ENCODE results near the gene BPGM.
"Not testable (repeated sequence)": the region's sequence is repeated elsewhere in the genome, so short reads cannot be mapped to it uniquely, and the experiment has no call there.

Gene BPGM

GRCh38 chr7:134660961-134661376, 14.3 kb downstream of the BPGM start:
- Mint-ChIP-seq H3K27ac (no peak overlapping the region), H3K4me1 (no peaks in the 10 kb centered on the region), H3K9me3 (no peaks in the 10 kb centered on the region), H3K27me3 (ENCODE audit: low read depth) (no peaks in the 10 kb centered on the region), H3K36me3 (ENCODE audit: low read depth) (peaks cover 25% of the 10 kb centered on the region), H3K4me3 (no peak overlapping the region)
- TF ChIP-seq, protein P1, sequence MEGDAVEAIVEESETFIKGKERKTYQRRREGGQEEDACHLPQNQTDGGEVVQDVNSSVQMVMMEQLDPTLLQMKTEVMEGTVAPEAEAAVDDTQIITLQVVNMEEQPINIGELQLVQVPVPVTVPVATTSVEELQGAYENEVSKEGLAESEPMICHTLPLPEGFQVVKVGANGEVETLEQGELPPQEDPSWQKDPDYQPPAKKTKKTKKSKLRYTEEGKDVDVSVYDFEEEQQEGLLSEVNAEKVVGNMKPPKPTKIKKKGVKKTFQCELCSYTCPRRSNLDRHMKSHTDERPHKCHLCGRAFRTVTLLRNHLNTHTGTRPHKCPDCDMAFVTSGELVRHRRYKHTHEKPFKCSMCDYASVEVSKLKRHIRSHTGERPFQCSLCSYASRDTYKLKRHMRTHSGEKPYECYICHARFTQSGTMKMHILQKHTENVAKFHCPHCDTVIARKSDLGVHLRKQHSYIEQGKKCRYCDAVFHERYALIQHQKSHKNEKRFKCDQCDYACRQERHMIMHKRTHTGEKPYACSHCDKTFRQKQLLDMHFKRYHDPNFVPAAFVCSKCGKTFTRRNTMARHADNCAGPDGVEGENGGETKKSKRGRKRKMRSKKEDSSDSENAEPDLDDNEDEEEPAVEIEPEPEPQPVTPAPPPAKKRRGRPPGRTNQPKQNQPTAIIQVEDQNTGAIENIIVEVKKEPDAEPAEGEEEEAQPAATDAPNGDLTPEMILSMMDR (IDR thresholded peaks at IDR 0.05; ENCODE audit: unreplicated experiment in 3 of 3), result no peak

- Mint-ChIP-seq H3K4me3 (no peak overlapping the region), H3K27ac (no peak overlapping the region), H3K9me3 (no peaks in the 10 kb centered on the region), H3K36me3 (ENCODE audit: low read depth) (peaks cover 28% of the 10 kb centered on the region), H3K4me1 (no peaks in the 10 kb centered on the region), H3K27me3 (ENCODE audit: low read depth) (no peaks in the 10 kb centered on the region)
- TF ChIP-seq, protein P1 (IDR thresholded peaks at IDR 0.05; ENCODE audit: unreplicated experiment in 3 of 3), result no peak
Observed at GRCh38 chr7:134662166-134662870, 15.7 kb downstream of the BPGM start.

- H3K4me1 Mint-ChIP-seq, result no peaks in the 10 kb centered on the region
- H3K36me3 Mint-ChIP-seq (ENCODE audit: low read depth), result peaks cover 28% of the 10 kb centered on the region
- H3K9me3 Mint-ChIP-seq, result no peaks in the 10 kb centered on the region
- no peak overlapping the region for H3K4me3 Mint-ChIP-seq
- no peak overlapping the region for H3K27ac Mint-ChIP-seq
- TF ChIP-seq, protein P1 (IDR thresholded peaks at IDR 0.05; ENCODE audit: unreplicated experiment in 3 of 3), result no peak
- H3K27me3 Mint-ChIP-seq (ENCODE audit: low read depth), result no peaks in the 10 kb centered on the region
Observed at GRCh38 chr7:134662871-134663205, 16.2 kb downstream of the BPGM start.

- H3K27ac Mint-ChIP-seq; H3K4me3 Mint-ChIP-seq; H3K9me3 Mint-ChIP-seq; H3K27me3 Mint-ChIP-seq (ENCODE audit: low read depth); H3K4me1 Mint-ChIP-seq: not testable (repeated sequence)
- peaks cover 28% of the 10 kb centered on the region for H3K36me3 Mint-ChIP-seq (ENCODE audit: low read depth)
Observed at GRCh38 chr7:134665045-134665444, 18.4 kb downstream of the BPGM start.

- peaks cover 20% of the 10 kb centered on the region for H3K36me3 Mint-ChIP-seq (ENCODE audit: low read depth)
- no peak overlapping the region for H3K27ac Mint-ChIP-seq
- no peaks in the 10 kb centered on the region for H3K9me3 Mint-ChIP-seq
- H3K4me1 Mint-ChIP-seq, result peaks cover 7% of the 10 kb centered on the region
- no peaks in the 10 kb centered on the region for H3K27me3 Mint-ChIP-seq (ENCODE audit: low read depth)
- H3K4me3 Mint-ChIP-seq, result no peak overlapping the region
- TF ChIP-seq, protein P1 (IDR thresholded peaks at IDR 0.05; ENCODE audit: unreplicated experiment in 3 of 3), result no peak
Observed at GRCh38 chr7:134667899-134668298, 21.2 kb downstream of the BPGM start.

DNA sequence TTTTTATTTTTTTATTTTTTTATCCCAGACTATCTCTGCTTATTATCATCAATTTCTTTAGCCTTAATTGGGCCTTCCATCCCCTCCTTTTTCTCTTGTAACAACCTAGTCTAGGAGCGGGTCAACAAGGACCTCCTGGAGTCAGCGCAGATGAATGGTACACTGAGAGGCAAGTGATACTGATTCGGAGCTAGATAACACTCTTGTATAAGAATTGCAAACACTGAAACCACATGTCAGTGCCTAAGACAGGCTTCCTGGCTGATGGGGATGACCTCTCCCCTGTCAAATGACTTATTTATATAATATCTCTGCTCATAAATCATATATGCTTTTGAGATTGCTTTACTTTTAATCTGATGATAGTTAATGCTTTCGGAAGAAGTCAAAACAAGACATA, 22.7 kb downstream of the BPGM start:
- Mint-ChIP-seq H3K4me3 (no peak overlapping the region), H3K27me3 (ENCODE audit: low read depth) (no peaks in the 10 kb centered on the region), H3K9me3 (peaks cover 3% of the 10 kb centered on the region), H3K27ac (no peak overlapping the region), H3K4me1 (peaks cover 7% of the 10 kb centered on the region), H3K36me3 (ENCODE audit: low read depth) (peaks cover 20% of the 10 kb centered on the region)
- TF ChIP-seq, protein P1 (IDR thresholded peaks at IDR 0.05; ENCODE audit: unreplicated experiment in 3 of 3), result no peak

All from nephron (organoid).